ENCODE measurements around the gene SLC27A5. TPM values are rescaled to one million over a fixed set of nuclear protein-coding genes. Genes with fewer than 3 reads are reported as not detected.
A peak's percentile ranks its signal among the peaks of the same experiment; 100 is the strongest.

The SLC27A5 gene
- total and polyA plus RNA-seq, 2 experiments from 2014 or later: 9.0 to 19.1 TPM

DNA sequence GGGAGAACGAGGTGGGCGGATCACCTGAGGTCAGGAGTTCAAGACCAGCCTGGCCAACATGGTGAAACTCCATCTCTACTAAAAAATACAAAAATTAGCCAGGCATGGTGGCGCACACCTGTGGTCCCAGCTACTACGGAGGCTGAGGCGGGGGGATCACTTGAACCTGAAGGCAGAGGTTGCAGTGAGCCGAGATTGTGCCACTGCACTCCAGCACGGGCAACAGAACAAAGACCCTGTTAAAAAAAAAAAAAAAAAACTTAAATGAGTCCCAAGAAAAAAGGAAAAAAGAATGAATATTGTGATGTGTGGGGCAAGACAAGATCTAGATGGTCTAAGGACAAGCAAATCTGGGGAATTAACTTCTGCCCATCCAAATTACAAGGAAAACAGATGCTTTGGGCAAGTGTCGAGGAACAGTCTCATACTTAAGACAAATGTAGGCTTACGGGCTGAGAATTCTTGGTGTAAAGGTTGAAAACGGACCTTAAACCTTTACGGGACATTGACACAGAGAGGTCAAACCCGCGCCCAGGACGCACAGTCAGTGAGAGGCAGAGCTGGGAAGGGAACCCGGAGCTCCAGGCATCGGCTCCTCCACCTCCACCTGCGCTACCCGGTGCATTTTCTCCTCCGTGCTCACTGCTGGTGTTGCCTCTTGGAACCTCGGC, 45.6 kb downstream of the SLC27A5 start:
- H3K4me1 ChIP-seq (ENCODE audit: insufficient read depth): no peaks in the 10 kb centered on the region
- 39% methylated on average over 20 of the region's 20 CpGs for WGBS (ENCODE audit: low lambda C conversion rate, missing lambda C conversion rate)
- H3K9me3 ChIP-seq (ENCODE audit: low read depth): no peaks in the 10 kb centered on the region
- no peaks in the 10 kb centered on the region for H3K27me3 ChIP-seq
- no peaks in the 10 kb centered on the region for H3K36me3 ChIP-seq (replicated peaks; ENCODE audit: insufficient read depth, low read depth)
- H3K4me2 ChIP-seq: peak overlapping the region; percentile 82
- H2AFZ ChIP-seq: peak overlapping the region; percentile 84
- TF ChIP-seq EZH2phosphoT487 (IDR thresholded peaks at IDR 0.05; ENCODE audit: low read depth, severe bottlenecking, unreplicated experiment): no peak
- no peak for TF ChIP-seq EZH2 (IDR thresholded peaks at IDR 0.05; ENCODE audit: borderline replicate concordance)
- TF ChIP-seq, protein P1, sequence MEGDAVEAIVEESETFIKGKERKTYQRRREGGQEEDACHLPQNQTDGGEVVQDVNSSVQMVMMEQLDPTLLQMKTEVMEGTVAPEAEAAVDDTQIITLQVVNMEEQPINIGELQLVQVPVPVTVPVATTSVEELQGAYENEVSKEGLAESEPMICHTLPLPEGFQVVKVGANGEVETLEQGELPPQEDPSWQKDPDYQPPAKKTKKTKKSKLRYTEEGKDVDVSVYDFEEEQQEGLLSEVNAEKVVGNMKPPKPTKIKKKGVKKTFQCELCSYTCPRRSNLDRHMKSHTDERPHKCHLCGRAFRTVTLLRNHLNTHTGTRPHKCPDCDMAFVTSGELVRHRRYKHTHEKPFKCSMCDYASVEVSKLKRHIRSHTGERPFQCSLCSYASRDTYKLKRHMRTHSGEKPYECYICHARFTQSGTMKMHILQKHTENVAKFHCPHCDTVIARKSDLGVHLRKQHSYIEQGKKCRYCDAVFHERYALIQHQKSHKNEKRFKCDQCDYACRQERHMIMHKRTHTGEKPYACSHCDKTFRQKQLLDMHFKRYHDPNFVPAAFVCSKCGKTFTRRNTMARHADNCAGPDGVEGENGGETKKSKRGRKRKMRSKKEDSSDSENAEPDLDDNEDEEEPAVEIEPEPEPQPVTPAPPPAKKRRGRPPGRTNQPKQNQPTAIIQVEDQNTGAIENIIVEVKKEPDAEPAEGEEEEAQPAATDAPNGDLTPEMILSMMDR (IDR thresholded peaks at IDR 0.05; ENCODE audit: poor library complexity): no peak
- peak overlapping the region; percentile 38 for H3K4me3 ChIP-seq
- peaks cover 18% of the 10 kb centered on the region for H3K79me2 ChIP-seq
- H4K20me1 ChIP-seq (ENCODE audit: insufficient read depth, poor library complexity, severe bottlenecking): peaks cover 6% of the 10 kb centered on the region
- no peaks in the 10 kb centered on the region for H3K9me2 ChIP-seq (replicated peaks; ENCODE audit: insufficient read depth)
- no peak overlapping the region for H3K27ac ChIP-seq
- no peak for DNase-seq (ENCODE audit: low spot score)

DNA sequence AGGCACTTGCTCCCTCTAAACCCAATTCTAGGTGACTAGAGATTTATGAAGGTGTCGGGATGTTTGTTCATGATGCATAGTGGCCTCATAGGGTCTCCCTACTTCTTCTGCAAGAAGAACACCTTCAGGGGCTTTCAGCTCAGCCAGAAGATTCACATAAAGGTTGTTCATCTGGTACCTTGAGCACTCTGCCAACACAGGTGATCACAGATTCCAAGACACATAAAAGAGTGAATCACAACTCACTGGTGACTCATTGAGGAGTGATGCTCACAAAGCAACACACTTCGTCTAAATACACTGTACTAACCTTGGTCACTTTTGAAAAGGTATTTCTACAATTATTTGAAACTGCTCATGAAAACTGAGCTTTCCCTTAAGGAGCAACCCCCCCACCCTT, 51.8 kb downstream of the SLC27A5 start:
- no peaks in the 10 kb centered on the region for H3K9me3 ChIP-seq (ENCODE audit: low read depth)
- H3K4me2 ChIP-seq: no peak overlapping the region
- H3K9me2 ChIP-seq (replicated peaks; ENCODE audit: insufficient read depth): no peaks in the 10 kb centered on the region
- no peaks in the 10 kb centered on the region for H4K20me1 ChIP-seq (ENCODE audit: insufficient read depth, poor library complexity, severe bottlenecking)
- no peak for DNase-seq (ENCODE audit: low spot score)
- H3K27ac ChIP-seq: no peak overlapping the region
- WGBS (ENCODE audit: low lambda C conversion rate, missing lambda C conversion rate): 88% methylated on average over 2 of the region's 2 CpGs
- H3K4me3 ChIP-seq: no peak overlapping the region
- H2AFZ ChIP-seq: no peak overlapping the region
- no peaks in the 10 kb centered on the region for H3K36me3 ChIP-seq (replicated peaks; ENCODE audit: insufficient read depth, low read depth)
- no peaks in the 10 kb centered on the region for H3K79me2 ChIP-seq
- H3K4me1 ChIP-seq (ENCODE audit: insufficient read depth): no peaks in the 10 kb centered on the region
- no peaks in the 10 kb centered on the region for H3K27me3 ChIP-seq
- TF ChIP-seq, protein P1 (IDR thresholded peaks at IDR 0.05; ENCODE audit: poor library complexity): no peak
- TF ChIP-seq EZH2 (IDR thresholded peaks at IDR 0.05; ENCODE audit: borderline replicate concordance): no peak
- no peak for TF ChIP-seq EZH2phosphoT487 (IDR thresholded peaks at IDR 0.05; ENCODE audit: low read depth, severe bottlenecking, unreplicated experiment)

DNA sequence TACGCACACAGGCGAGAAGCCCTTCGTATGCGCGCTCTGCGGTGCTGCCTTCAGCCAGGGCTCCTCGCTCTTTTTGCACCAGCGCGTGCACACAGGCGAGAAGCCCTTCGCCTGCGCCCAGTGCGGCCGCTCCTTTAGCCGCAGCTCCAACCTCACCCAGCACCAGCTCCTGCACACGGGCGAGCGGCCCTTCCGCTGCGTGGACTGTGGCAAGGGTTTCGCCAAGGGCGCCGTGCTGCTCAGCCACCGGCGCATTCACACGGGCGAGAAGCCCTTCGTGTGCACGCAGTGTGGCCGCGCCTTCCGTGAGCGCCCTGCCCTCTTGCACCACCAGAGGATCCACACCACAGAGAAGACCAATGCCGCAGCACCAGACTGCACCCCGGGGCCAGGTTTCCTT, 55.7 kb downstream of the SLC27A5 start:
- no peaks in the 10 kb centered on the region for H4K20me1 ChIP-seq (ENCODE audit: insufficient read depth, poor library complexity, severe bottlenecking)
- no peaks in the 10 kb centered on the region for H3K9me3 ChIP-seq (ENCODE audit: low read depth)
- DNase-seq (ENCODE audit: low spot score): no peak
- no peak overlapping the region for H2AFZ ChIP-seq
- no peak overlapping the region for H3K4me2 ChIP-seq
- H3K79me2 ChIP-seq: no peaks in the 10 kb centered on the region
- no peaks in the 10 kb centered on the region for H3K9me2 ChIP-seq (replicated peaks; ENCODE audit: insufficient read depth)
- no peaks in the 10 kb centered on the region for H3K4me1 ChIP-seq (ENCODE audit: insufficient read depth)
- no peak overlapping the region for H3K4me3 ChIP-seq
- no peak overlapping the region for H3K27ac ChIP-seq
- TF ChIP-seq, protein P1 (IDR thresholded peaks at IDR 0.05; ENCODE audit: poor library complexity): no peak
- no peak for TF ChIP-seq EZH2phosphoT487 (IDR thresholded peaks at IDR 0.05; ENCODE audit: low read depth, severe bottlenecking, unreplicated experiment)
- no peak for TF ChIP-seq EZH2 (IDR thresholded peaks at IDR 0.05; ENCODE audit: borderline replicate concordance)
- 98% methylated on average over 34 of the region's 35 CpGs for WGBS (ENCODE audit: low lambda C conversion rate, missing lambda C conversion rate)
- H3K27me3 ChIP-seq: no peaks in the 10 kb centered on the region
- no peaks in the 10 kb centered on the region for H3K36me3 ChIP-seq (replicated peaks; ENCODE audit: insufficient read depth, low read depth)

Measured in hepatocyte (in vitro differentiated cells).